Measurements from ENCODE around the gene NOD2. TPM values are rescaled to one million over a fixed set of nuclear protein-coding genes. Genes with fewer than 3 reads are reported as not detected.

The NOD2 gene
- total RNA-seq (ENCODE audit: low replicate concordance): 0.22 TPM in 1 of 2 replicates, not detected in the other

- Mint-ChIP-seq H3K4me1 (peaks cover 24% of the 10 kb centered on the region), H3K36me3 (no peaks in the 10 kb centered on the region), H3K4me3 (peak within 1 kb of the TSS; percentile 76), H3K9me3 (no peaks in the 10 kb centered on the region), H3K27ac (no peak within 1 kb of the TSS), H3K27me3 (ENCODE audit: insufficient read depth, low read depth) (peaks cover 22% of the 10 kb centered on the region)
- H2AFZ ChIP-seq (replicated peaks): peak within 1 kb of the TSS; percentile 80
- H3K9ac ChIP-seq: no peak within 1 kb of the TSS
- no peaks in the 10 kb centered on the region for H3K79me2 ChIP-seq (ENCODE audit: low read depth)
- H3F3A ChIP-seq (ENCODE audit: low read depth): no peaks in the 10 kb centered on the region
- DNase-seq (ENCODE audit: low spot score): peak; percentile 63
- H3K36me3 ChIP-seq: no peaks in the 10 kb centered on the region
- no peak for TF ChIP-seq EZH2phosphoT487 (IDR thresholded peaks at IDR 0.05)
- no peak for TF ChIP-seq CTCF (IDR thresholded peaks at IDR 0.05)
- TF ChIP-seq EZH2 (IDR thresholded peaks at IDR 0.05): no peak
- H3K9me3 ChIP-seq (ENCODE audit: low read depth): no peaks in the 10 kb centered on the region
- H3K4me2 ChIP-seq: peak within 1 kb of the TSS; percentile 80
- no peaks in the 10 kb centered on the region for H4K20me1 ChIP-seq (ENCODE audit: low read depth)
- peak within 1 kb of the TSS; percentile 44 for H3K4me3 ChIP-seq
- peaks cover 19% of the 10 kb centered on the region for H3K4me1 ChIP-seq
- H3K27me3 ChIP-seq: peaks cover 38% of the 10 kb centered on the region
- no peak within 1 kb of the TSS for H3K27ac ChIP-seq
Observed at GRCh38 chr16:50692999-50693781, at the start of gene NOD2. NOD2 (plus strand) TSS chr16:50693606; CDS start chr16:50699496, 5,890 bp downstream.

DNA sequence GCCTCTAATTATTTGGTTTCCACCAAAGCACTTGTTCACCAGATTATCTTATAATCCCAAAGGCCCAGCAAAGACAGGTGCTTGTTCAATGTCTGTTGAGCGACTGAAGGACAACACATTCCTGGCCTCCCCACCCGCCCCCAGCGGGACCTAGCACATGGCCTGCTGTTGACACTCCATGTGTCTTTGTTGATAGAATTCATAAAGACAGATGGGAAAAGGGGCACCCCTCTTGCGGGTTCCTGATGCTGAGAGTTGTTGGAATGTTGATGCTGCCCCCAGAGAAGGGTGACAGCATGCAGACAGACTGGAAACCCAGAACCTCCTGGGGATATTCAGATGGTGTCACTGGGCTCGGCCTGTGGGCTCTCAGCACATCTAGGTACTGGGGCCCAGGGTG is 49.2 kb upstream of the NOD2 start:
- H3K4me3 Mint-ChIP-seq: no peak overlapping the region
- no peak overlapping the region for H3K27ac ChIP-seq
- H3K4me2 ChIP-seq: no peak overlapping the region
- H3K27ac Mint-ChIP-seq: peak overlapping the region; percentile 50
- H3K79me2 ChIP-seq (ENCODE audit: low read depth): no peaks in the 10 kb centered on the region
- H3K36me3 ChIP-seq: no peaks in the 10 kb centered on the region
- H3K9ac ChIP-seq: no peak overlapping the region
- H3K4me3 ChIP-seq: no peak overlapping the region
- no peaks in the 10 kb centered on the region for H4K20me1 ChIP-seq (ENCODE audit: low read depth)
- H3K4me1 Mint-ChIP-seq: peaks cover 44% of the 10 kb centered on the region
- peaks cover 29% of the 10 kb centered on the region for H3K36me3 Mint-ChIP-seq
- no peak for TF ChIP-seq EZH2phosphoT487 (IDR thresholded peaks at IDR 0.05)
- TF ChIP-seq CTCF (IDR thresholded peaks at IDR 0.05): no peak
- no peak overlapping the region for H2AFZ ChIP-seq (replicated peaks)
- H3K9me3 Mint-ChIP-seq: no peaks in the 10 kb centered on the region
- no peaks in the 10 kb centered on the region for H3K9me3 ChIP-seq (ENCODE audit: low read depth)
- H3K4me1 ChIP-seq: peaks cover 15% of the 10 kb centered on the region
- H3K27me3 ChIP-seq: no peaks in the 10 kb centered on the region
- peaks cover 7% of the 10 kb centered on the region for H3K27me3 Mint-ChIP-seq (ENCODE audit: insufficient read depth, low read depth)
- no peak for DNase-seq (ENCODE audit: low spot score)
- peaks cover 3% of the 10 kb centered on the region for H3F3A ChIP-seq (ENCODE audit: low read depth)

DNA sequence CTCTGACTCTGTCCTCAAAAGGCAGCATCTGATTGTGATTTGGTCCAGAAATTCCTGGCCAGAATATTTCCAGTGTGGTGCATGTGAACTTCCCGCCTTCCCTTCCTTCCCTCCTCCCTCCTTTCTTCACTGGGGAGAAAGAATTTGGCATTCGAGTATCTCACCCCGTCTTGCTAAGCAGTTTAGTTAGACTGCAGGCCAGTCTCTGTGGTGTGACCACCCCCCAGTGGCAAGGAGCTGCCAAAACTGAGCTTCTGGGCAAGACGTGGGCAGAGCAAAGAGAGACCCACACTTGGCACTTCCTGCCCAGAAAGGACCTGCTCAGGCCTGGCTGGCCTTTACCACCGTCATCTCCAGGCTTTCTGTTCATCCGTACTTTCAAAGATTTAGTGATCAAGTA is 48.7 kb upstream of the NOD2 start:
- Histone ChIP-seq H3F3A (ENCODE audit: low read depth) (peaks cover 3% of the 10 kb centered on the region), H3K36me3 (no peaks in the 10 kb centered on the region), H3K79me2 (ENCODE audit: low read depth) (no peaks in the 10 kb centered on the region), H3K4me1 (peaks cover 15% of the 10 kb centered on the region), H3K27me3 (no peaks in the 10 kb centered on the region), H2AFZ (replicated peaks) (no peak overlapping the region), H4K20me1 (ENCODE audit: low read depth) (no peaks in the 10 kb centered on the region), H3K9me3 (ENCODE audit: low read depth) (no peaks in the 10 kb centered on the region), H3K27ac (no peak overlapping the region), H3K9ac (no peak overlapping the region), H3K4me2 (no peak overlapping the region), H3K4me3 (no peak overlapping the region)
- Mint-ChIP-seq H3K27me3 (ENCODE audit: insufficient read depth, low read depth) (peaks cover 7% of the 10 kb centered on the region), H3K27ac (peak overlapping the region; percentile 99), H3K36me3 (peaks cover 32% of the 10 kb centered on the region), H3K9me3 (no peaks in the 10 kb centered on the region), H3K4me1 (peaks cover 44% of the 10 kb centered on the region), H3K4me3 (peak overlapping the region; percentile 22)
- DNase-seq (ENCODE audit: low spot score): peak; percentile 42
- TF ChIP-seq EZH2 (IDR thresholded peaks at IDR 0.05) (no peak), CTCF (IDR thresholded peaks at IDR 0.05) (peak; percentile 52), EZH2phosphoT487 (IDR thresholded peaks at IDR 0.05) (no peak)

Data from neural progenitor cell (in vitro differentiated cells).